ENCODE results near the gene DDIT4.

Gene DDIT4

GRCh38 chr10:72319416-72320254 lies 45.9 kb downstream of the DDIT4 start:
- peak; percentile 94 for DNase-seq

- peak; percentile 86 for DNase-seq
These were observed 47.0 kb downstream of the DDIT4 start for GRCh38 chr10:72320676-72321247.

GRCh38 chr10:72321248-72322029 lies 47.7 kb downstream of the DDIT4 start:
- no peak for DNase-seq

- no peak for DNase-seq
These were observed 48.2 kb downstream of the DDIT4 start for GRCh38 chr10:72322030-72322279.

GRCh38 chr10:72322280-72323058 lies 48.7 kb downstream of the DDIT4 start:
- peak; percentile 73 for DNase-seq

- DNase-seq: no peak
These were observed 49.5 kb downstream of the DDIT4 start for GRCh38 chr10:72323108-72323749.

- DNase-seq: no peak
These were observed 50.1 kb downstream of the DDIT4 start for GRCh38 chr10:72323771-72324191.
